Posterior vena cava (tissue), 2 donors: ENCODE results near the gene RASA2. TPM values are rescaled to one million over a fixed set of nuclear protein-coding genes. Genes with fewer than 3 reads are reported as not detected.
A peak's percentile ranks its signal among the peaks of the same experiment; 100 is the strongest.
"Not testable (repeated sequence)": the region's sequence is repeated elsewhere in the genome, so short reads cannot be mapped to it uniquely, and the experiment has no call there.

Source experiments
- DNase-seq: peaks from one replicate; pipeline ENCODE4 v3.0.0-alpha.2; 2020; ENCODE audit warnings: low spot score
- intact Hi-C, 2 donors: fragments of 100-400 bp; cut with DNase I; formaldehyde crosslinking; loops; one replicate each; pipeline versions ENCODE4 v1.14.1 to v1.14.2; 2022 to 2023
- total RNA-seq, 2 donors: library from RNA; stranded (reverse); fragmentation: NEBNext Ultra II Directional; extraction: Animal tissue kit (Norgen Biotek cat#: 25700); gene quantifications; one replicate each; pipeline ENCODE4 v1.2.1, GENCODE V29; 2021
- donor health status: DM: yes; HTN: yes; CAD: no.
- donor health status: DM: yes; HTN: yes; CAD: no.

The RASA2 gene
- total RNA-seq, 2 donors from 2014 or later, result 17.1 to 21.4 TPM

DNA sequence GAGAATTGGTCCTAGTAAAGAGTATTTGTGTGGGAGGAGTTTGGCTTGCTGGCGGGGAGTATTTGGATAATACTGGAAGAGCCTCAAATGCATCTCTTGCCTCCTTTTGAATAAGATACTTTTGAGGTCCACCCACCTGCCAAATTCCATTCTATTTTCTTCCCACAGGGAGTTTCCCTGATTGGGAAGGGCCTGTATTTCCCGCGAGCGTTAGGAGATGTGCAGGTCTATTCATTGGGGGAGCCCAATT is 406 bp upstream of the RASA2 start:
- DNase-seq, result no peak
- intact Hi-C loops, result loop anchor here in 1 of 2 donors (10.0 kb wide), 1 partner anchor 58 kb away; no protein-coding TSS in a partner anchor

DNA sequence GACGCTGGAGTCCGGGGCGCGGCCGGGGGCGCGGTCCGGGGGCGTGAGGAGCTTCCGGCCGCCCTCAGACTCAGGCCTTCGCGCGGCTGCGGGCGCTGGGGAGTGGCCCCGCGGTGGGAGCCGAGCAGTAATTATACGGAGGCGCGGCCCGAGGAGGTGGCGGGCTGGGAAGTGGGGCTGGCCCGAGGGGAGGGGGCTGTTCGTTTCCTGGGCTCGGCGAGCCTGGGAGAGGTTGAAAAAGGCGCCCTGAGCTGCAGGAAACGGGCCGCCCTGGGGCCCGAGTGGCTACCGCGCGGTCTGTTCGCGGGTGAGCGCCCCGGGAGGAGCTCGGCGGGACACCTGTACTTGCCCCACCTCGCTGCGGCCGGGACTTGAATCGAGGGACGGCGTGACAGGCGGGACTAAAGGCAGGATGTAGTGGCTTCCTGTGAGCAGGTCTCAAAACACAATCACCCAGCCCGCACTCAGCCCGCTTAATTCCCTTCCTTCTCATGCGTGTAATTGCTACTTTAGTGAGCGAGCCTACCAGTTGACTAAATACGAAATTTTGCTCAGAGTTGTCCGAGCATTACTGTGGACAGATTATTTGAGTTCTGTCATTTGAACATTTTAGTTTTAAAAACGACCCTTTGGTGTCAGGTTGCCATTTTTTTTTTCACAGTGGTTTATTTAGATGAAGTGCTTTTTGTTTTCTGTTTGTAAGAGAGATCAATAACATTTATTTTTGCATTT is 860 bp downstream of the RASA2 start:
- peak; percentile 87 for DNase-seq
- intact Hi-C loops, result loop anchor here in 1 of 2 donors (10.0 kb wide), 1 partner anchor 57 kb away; no protein-coding TSS in a partner anchor

DNA sequence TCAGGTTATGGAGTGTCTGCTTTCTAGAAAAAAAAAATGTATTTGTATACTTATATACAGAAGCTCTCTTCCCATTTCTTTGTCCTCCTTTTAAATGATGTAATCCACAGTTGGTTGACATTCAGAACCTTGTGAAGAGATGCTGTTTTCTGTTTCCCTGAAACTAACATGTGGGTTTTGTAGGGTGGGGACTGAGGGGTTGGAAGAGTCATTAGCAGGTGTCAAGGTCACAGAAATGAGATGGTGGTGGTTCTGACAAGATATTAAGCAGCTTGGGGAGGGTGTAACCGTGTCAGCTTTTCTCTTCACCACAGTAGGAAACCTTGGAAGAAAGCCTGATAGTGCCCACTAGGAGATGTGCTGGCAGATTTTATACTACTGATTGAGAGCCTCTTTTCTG is 2.4 kb downstream of the RASA2 start:
- DNase-seq, result no peak

DNA sequence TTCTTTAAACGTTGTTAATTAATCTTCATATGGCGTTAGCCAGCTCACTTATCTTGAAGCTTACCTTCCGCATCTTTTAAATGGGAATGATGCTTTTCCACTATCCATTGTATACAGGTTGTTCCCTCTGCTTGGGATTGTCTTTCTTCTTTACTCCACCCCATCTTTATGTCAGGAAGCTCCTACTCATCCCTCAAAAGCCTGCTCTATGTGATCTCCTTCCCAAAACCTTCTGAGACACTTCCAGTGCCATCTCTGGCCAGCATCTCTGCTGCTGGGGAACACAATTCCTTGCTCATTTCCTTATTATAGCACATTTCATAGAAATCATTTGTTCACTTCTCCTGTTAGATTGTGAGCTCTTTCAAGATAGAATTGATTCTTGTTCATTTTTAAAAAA is 4.3 kb downstream of the RASA2 start:
- intact Hi-C loops, result no loop called here
- no peak for DNase-seq

More for the DNA sequence above, 2.4 kb downstream of the RASA2 start:
- intact Hi-C loops, result loop anchor here in 1 of 2 donors (10.0 kb wide), 1 partner anchor 56 kb away; no protein-coding TSS in a partner anchor

- intact Hi-C loops, result no loop called here
- no peak for DNase-seq
These were observed 5.1 kb downstream of the RASA2 start for GRCh38 chr3:141491929-141492328.

- DNase-seq, result no peak
- intact Hi-C loops, result no loop called here
These were observed 6.4 kb downstream of the RASA2 start for GRCh38 chr3:141493184-141493583.

GRCh38 chr3:141497589-141497988 is 10.8 kb downstream of the RASA2 start:
- not testable (repeated sequence) for DNase-seq

DNA sequence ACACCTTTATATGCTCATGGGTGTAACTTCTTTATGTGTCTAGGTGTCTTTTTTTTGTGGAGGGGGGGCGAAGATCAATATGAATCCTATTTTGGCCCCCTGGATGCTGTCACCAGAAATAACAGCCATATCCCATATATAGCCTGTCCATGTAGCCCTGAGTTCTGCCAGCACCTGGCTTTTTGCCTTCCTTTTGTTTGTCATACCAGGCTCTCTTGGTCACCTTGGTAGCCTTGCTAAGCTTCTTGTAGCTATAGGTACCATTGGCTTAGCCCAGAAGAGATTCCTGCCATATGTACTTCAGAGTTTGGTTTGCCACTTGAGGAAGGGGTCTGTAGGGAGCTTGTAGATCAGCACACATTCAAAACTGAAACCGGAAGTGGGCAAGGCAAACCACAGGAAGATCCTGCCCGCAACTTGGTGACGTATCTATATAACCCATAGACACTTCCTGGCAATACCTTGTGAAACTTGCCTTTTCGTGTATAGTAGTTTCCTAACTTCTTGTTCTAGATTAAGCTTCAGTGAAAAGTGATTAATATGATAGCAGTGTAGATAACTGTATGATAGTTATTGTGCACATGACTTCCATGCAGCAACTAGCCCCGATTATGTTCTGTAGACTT is 11.9 kb downstream of the RASA2 start:
- DNase-seq, result no peak
- intact Hi-C loops, result no loop called here

More at GRCh38 chr3:141497589-141497988, 10.8 kb downstream of the RASA2 start:
- intact Hi-C loops, result not testable (repeated sequence)

DNA sequence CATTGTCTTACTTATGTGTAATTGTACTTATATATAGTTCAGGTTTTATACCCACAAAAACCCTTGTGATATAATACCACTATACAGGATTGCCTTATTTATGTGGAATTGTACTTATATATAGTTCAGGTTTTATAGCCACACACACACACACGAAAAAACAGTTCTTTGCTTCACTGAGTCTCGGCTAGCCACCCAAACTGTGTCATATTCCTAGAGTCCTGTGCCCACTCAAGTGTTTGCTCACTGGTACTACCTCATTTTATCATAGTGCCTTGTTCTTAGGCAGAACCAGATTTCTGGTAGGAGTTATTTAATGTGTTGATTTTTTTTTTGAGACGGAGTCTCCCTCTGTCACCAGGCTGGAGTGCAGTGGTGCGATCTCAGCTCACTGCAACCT is 12.5 kb downstream of the RASA2 start:
- DNase-seq, result no peak
- intact Hi-C loops, result no loop called here

DNA sequence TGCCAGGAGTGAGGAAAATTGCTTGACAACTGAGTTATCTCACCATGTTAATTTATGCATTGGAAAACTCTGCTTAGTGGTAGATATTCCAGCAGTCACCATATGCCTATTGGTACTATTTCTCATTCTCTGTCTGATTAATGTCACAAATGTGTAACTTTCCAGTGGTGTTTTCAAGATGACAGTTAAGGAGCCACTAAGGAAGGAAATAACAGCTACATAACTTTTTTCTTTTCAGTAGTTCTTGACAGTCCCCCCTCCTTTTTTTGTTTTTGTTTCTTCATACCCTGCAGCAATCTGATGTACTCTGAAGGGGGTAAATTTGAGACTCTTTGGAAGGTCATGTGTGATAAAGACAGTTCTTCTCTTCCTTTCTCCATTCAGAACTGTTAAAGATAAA is 13.1 kb downstream of the RASA2 start:
- DNase-seq, result no peak
- intact Hi-C loops, result no loop called here

GRCh38 chr3:141500397-141500796 is 13.6 kb downstream of the RASA2 start:
- intact Hi-C loops, result no loop called here
- DNase-seq, result no peak

DNA sequence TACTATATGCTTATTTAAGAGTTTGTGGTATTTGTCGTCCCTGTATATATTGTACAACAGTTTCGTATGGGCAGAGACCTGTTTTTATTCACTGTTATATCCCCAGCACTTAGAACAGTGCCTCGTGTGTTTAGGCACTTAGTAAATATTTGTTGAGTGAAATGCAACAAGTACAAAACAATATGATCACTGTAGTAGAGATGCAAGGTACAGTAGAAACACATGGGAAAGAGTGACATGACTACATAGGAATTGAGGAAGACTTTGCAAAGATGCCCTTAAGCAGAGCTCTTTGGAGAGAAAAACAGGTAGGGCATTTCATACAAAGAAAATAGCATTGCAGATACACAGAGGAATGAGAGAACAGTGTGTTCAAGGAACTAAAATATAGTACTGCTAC is 18.3 kb downstream of the RASA2 start:
- no peak for DNase-seq
- intact Hi-C loops, result no loop called here

- no peak for DNase-seq
- intact Hi-C loops, result no loop called here
These were observed 19.2 kb downstream of the RASA2 start for GRCh38 chr3:141506071-141506470.

DNA sequence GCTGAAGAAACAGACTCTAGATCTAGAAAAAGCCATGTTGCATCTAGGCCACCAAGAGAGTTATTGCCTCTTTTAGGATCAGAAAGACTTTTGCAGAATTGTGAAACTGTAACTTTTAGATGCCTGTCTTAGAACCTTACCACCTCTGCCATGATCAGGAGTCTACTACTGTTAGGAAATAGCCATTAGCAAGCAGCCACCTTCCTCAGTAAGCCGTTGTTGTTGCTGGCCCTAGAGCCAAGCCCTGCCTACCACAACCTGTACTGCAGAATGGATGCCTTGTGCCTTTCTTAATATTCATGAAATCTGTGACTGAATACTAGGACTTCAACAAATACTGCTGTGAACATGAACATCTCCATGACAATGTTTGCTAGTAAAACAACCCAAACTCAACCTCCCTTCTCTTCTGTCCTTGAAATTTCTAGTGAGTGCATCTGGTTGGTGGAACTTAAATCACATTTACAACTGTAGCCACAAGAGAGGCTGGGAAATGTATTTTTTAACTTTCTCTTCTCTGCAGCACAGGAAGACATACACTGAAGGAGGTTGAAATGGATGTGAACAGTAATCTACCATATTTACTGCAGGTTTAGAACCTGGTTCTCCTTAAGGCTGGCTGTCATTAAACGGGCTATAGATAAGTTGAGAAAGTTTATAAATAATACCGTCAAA is 20.7 kb downstream of the RASA2 start:
- no peak for DNase-seq
- intact Hi-C loops, result no loop called here

- intact Hi-C loops, result no loop called here
- no peak for DNase-seq
These were observed 21.2 kb downstream of the RASA2 start for GRCh38 chr3:141508067-141508436.

- no peak for DNase-seq
- intact Hi-C loops, result no loop called here
These were observed 24.5 kb downstream of the RASA2 start for GRCh38 chr3:141511361-141511760.

DNA sequence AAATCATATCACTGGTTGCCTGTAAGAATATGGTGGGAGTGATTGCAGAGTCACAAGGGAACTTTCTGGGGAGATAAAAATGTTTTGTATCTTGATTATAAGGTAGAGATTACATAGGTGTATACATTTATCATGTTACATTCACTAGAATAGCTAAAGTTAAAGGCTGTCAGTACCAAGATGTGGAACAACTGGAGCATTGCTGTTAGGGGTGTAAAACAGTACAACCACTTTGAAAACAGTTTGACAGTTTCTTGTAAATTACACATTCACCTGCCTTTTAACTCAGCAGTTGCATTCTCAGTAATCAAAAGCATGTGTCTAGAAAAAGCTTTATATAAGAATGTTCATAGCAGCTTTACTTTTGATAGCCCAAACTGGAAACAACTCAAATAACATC is 27.6 kb downstream of the RASA2 start:
- no peak for DNase-seq
- intact Hi-C loops, result no loop called here

GRCh38 chr3:141519587-141519986 is 32.8 kb downstream of the RASA2 start:
- no peak for DNase-seq
- intact Hi-C loops, result no loop called here

DNA sequence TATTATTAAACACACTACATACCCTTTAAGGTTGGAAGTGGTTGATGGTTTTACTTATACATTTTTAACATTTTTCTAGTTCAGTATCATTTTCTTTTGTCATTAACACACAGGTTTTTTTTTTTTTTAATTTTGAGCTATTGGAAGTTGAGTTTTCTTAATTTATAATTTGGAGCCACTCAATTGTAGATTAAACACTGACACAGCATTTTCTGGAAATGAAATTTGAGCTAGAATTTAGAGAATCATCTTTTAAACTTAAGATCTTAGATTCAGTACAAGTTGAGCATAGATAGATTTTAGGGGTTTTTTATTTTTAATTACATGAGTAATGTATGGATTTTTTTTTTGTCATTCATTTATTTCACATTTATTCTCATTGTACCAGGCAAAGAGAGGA is 35.0 kb downstream of the RASA2 start:
- DNase-seq, result no peak
- intact Hi-C loops, result no loop called here

DNA sequence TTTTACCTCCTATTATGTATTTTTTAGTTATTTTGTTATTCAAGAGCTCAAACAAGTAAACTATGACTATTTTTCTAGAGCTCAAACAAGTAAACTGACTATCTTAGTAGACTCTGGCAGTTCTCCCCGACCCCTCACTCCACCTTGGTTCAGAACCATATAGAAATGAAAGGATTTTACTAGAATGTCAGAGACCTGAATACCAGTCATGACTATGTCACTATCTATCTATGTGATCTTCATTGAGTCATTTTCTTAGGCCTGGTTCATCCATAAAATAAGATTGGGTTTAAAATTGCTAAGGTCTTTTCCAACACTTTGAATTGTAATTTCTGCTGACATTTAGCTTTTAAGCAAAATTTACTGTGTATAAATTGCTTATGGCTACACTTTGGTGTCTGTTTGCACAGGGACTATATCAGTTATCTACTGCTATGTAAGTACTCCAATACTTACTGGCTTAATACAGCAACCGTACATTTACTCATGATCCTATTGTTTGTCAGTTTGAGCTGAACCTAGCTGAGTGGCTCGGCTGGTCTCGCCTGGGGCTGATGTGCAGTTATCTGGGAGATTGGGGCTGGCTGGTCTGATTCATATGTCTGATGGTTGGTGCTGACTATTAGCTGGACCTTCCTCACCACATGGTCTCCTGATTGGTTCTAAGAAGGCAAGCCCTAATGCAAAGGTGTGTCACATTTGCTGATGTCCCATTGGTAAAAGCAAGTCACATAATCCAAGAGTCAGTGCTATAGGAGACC is 37.0 kb downstream of the RASA2 start:
- DNase-seq, result no peak
- intact Hi-C loops, result loop anchor here in 1 of 2 donors (1.0 kb wide), 1 partner anchor 24 kb away; no protein-coding TSS in a partner anchor
